Measurements from ENCODE around the gene LBX2. TPM values are rescaled to one million over a fixed set of nuclear protein-coding genes. Genes with fewer than 3 reads are reported as not detected.

The LBX2 gene
- total and polyA plus RNA-seq, 4 experiments from 2014 or later = 0.23 to 0.30 TPM; not detected in 2

- Mint-ChIP-seq H3K27me3 (peaks cover 16 to 63% of the 10 kb centered on the region in 2 donors), H3K9me3 (peaks cover 0 to 4% (median 0%) of the 10 kb centered on the region in 8 donors), H3K4me1 (peaks cover 18 to 84% (median 51%) of the 10 kb centered on the region in 4 donors), H3K36me3 (peaks cover 30 to 34% of the 10 kb centered on the region in 2 donors), H3K4me3 (peak overlapping the region in 7 of 8 donors; percentile 2 to 78 (median 49)), H3K27ac (peak overlapping the region in 1 of 7 donors; percentile 15)
- Histone ChIP-seq H3K27me3 (ENCODE audit: insufficient read depth, low read length) (peaks cover 35% of the 10 kb centered on the region), H3K4me1 (ENCODE audit: insufficient read depth, low read length) (peaks cover 41% of the 10 kb centered on the region), H3K27ac (ENCODE audit: low read depth, low read length) (no peak overlapping the region), H3K36me3 (ENCODE audit: insufficient read depth, low read length) (peaks cover 15% of the 10 kb centered on the region), H3K4me3 (ENCODE audit: low read length in 2 of 2) (no peak overlapping the region), H3K9me3 (ENCODE audit: control insufficient read depth in 1 of 2, low read length in 2 of 2) (no peaks in the 10 kb centered on the region)
- ChIA-PET POLR2A (ENCODE audit: partially characterized antibody) (interaction anchor here (1.2 to 8.0 kb wide), 8 partner anchors 13 to 50 kb away, joined by 3 to 60 read pairs (median 12); partner anchors contain the start of genes AUP1, CCDC142, DQX1 and HTRA2), CTCF (ENCODE audit: partially characterized antibody) (interaction anchor here (1.0 to 2.1 kb wide), 2 partner anchors 17 to 26 kb away, joined by 3 to 17 read pairs; partner anchors contain the start of genes AUP1 and HTRA2)
- no peak for DNase-seq
- intact Hi-C loops (cut with micrococcal nuclease) = no loop called here
Observed at GRCh38 chr2:74504591-74504990, 5.2 kb upstream of the LBX2 start.

GRCh38 chr2:74503506-74504475, 4.4 kb upstream of the LBX2 start:
- peaks cover 23 to 90% (median 56%) of the 10 kb centered on the region in 4 donors for H3K4me1 Mint-ChIP-seq
- peaks cover 49% of the 10 kb centered on the region for H3K4me1 ChIP-seq (ENCODE audit: insufficient read depth, low read length)
- no peak for DNase-seq
- CTCF ChIA-PET (ENCODE audit: partially characterized antibody) = interaction anchor here (0.8 to 2.1 kb wide), 5 partner anchors 18 to 47 kb away, joined by 3 to 17 read pairs (median 4); partner anchors contain the start of genes AUP1, CCDC142, HTRA2 and TTC31
- intact Hi-C loops (cut with micrococcal nuclease) = no loop called here
- peak overlapping the region in 1 of 2 donors; percentile 49 for H3K4me3 ChIP-seq (ENCODE audit: low read length in 2 of 2)
- peaks cover 20 to 68% of the 10 kb centered on the region in 2 donors for H3K27me3 Mint-ChIP-seq
- H3K36me3 ChIP-seq (ENCODE audit: insufficient read depth, low read length) = peaks cover 15% of the 10 kb centered on the region
- peaks cover 0 to 4% (median 0%) of the 10 kb centered on the region in 8 donors for H3K9me3 Mint-ChIP-seq
- no peaks in the 10 kb centered on the region for H3K9me3 ChIP-seq (ENCODE audit: control insufficient read depth in 1 of 2, low read length in 2 of 2)
- no peak overlapping the region for H3K27ac ChIP-seq (ENCODE audit: low read depth, low read length)
- H3K27me3 ChIP-seq (ENCODE audit: insufficient read depth, low read length) = peaks cover 36% of the 10 kb centered on the region
- peaks cover 30 to 34% of the 10 kb centered on the region in 2 donors for H3K36me3 Mint-ChIP-seq
- peak overlapping the region in 7 of 8 donors; percentile 55 to 79 (median 74) for H3K4me3 Mint-ChIP-seq
- POLR2A ChIA-PET (ENCODE audit: partially characterized antibody) = interaction anchor here (1.1 to 8.0 kb wide), 10 partner anchors 10 to 49 kb away, joined by 3 to 60 read pairs (median 8); partner anchors contain the start of genes AUP1, CCDC142, DQX1 and HTRA2
- peak overlapping the region in 2 of 7 donors; percentile 54 to 60 for H3K27ac Mint-ChIP-seq

GRCh38 chr2:74502720-74503505, 3.5 kb upstream of the LBX2 start:
- peak overlapping the region; percentile 55 to 79 (median 74) for H3K4me3 Mint-ChIP-seq
- CTCF ChIA-PET (ENCODE audit: partially characterized antibody) = interaction anchor here (0.8 to 2.1 kb wide), 4 partner anchors 20 to 46 kb away, joined by 3 to 17 read pairs (median 5); partner anchors contain the start of genes AUP1, CCDC142, HTRA2 and TTC31
- Histone ChIP-seq H3K27me3 (ENCODE audit: insufficient read depth, low read length) (peaks cover 36% of the 10 kb centered on the region), H3K27ac (ENCODE audit: low read depth, low read length) (no peak overlapping the region), H3K4me1 (ENCODE audit: insufficient read depth, low read length) (peaks cover 51% of the 10 kb centered on the region), H3K4me3 (ENCODE audit: low read length in 2 of 2) (peak overlapping the region in 1 of 2 donors; percentile 49), H3K9me3 (ENCODE audit: control insufficient read depth in 1 of 2, low read length in 2 of 2) (no peaks in the 10 kb centered on the region), H3K36me3 (ENCODE audit: insufficient read depth, low read length) (peaks cover 15% of the 10 kb centered on the region)
- intact Hi-C loops (cut with micrococcal nuclease) = no loop called here
- H3K4me1 Mint-ChIP-seq = peaks cover 20 to 90% (median 55%) of the 10 kb centered on the region in 4 donors
- peaks cover 0 to 4% (median 0%) of the 10 kb centered on the region in 8 donors for H3K9me3 Mint-ChIP-seq
- H3K27ac Mint-ChIP-seq = peak overlapping the region in 2 of 7 donors; percentile 54 to 60
- peak in 1 of 5 donors; percentile 35 for DNase-seq
- POLR2A ChIA-PET (ENCODE audit: partially characterized antibody) = interaction anchor here (1.1 to 8.0 kb wide), 7 partner anchors 9 to 45 kb away, joined by 3 to 60 read pairs (median 14); partner anchors contain the start of genes AUP1, CCDC142, HTRA2 and MRPL53
- H3K27me3 Mint-ChIP-seq = peaks cover 24 to 74% of the 10 kb centered on the region in 2 donors
- peaks cover 30 to 33% of the 10 kb centered on the region in 2 donors for H3K36me3 Mint-ChIP-seq

DNA sequence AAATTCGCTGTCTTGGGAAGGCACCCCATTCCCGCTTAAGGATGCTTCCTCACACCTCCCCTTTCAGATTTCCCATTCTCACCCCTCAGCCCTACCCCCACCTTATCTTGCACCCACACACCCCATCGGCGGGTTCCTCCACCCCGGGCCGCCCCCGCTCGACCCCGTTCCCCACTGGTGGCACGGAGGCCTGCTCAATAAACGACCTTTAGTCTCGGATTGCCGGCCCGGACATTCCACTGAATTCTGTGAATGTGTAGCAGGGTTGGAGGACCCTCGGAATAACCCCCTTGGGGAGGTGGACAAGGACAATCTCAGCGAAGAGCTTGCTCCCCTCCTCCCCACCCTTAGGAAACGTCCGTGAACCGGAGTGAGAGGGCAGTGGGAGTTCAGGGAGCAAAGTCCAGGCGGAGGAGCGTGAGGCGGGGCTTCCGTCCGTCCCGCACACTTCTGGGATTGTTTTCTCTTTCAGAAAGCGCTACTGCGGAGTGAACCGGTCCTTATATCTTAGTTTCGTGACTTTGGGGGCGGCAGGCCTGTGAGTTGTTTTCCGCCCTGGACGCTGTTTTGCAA, 2.8 kb upstream of the LBX2 start:
- Histone ChIP-seq H3K27ac (ENCODE audit: low read depth, low read length) (no peak overlapping the region), H3K27me3 (ENCODE audit: insufficient read depth, low read length) (peaks cover 38% of the 10 kb centered on the region)

DNA sequence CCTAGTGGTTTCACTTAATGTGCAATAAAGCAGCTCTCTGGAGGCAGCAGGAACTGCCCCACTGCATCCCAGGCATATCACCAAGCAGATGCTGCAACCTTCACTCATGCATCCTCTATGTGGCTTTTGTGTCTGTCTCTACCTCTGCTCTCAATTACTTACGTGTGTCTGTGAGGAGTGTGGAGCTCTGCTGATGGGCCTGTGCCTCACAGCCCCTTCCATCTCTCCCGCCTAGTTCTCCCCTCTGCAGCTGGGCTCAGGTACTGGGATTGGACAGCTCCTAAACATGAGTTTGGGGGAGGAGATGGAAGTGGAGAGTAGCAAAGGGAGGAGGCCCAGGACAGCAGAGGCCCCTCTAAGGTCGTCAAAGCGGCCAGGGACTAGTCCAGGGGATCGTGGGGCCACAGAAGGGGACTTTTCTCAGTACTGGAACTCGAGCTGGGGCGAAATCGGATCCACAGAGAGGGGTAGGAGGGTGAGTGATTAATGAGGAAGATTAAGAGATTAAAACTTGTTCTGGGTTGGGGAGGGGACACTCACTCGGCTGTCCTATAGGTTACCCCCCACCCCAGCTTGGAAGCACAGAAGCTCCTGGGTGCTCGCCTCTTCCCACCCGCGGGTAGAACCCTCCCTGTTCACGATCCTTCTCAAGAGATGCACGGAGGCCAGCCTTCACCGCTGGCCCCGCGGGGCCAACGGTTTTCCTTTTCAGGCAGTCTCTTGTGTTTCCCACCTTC, 2.1 kb upstream of the LBX2 start:
- Histone ChIP-seq H3K4me3 (ENCODE audit: low read length in 2 of 2) (no peak overlapping the region), H3K9me3 (ENCODE audit: control insufficient read depth in 1 of 2, low read length in 2 of 2) (no peaks in the 10 kb centered on the region), H3K36me3 (ENCODE audit: insufficient read depth, low read length) (peaks cover 15% of the 10 kb centered on the region), H3K27ac (ENCODE audit: low read depth, low read length) (no peak overlapping the region), H3K4me1 (ENCODE audit: insufficient read depth, low read length) (peaks cover 48% of the 10 kb centered on the region), H3K27me3 (ENCODE audit: insufficient read depth, low read length) (peaks cover 41% of the 10 kb centered on the region)
- Mint-ChIP-seq H3K4me3 (peak overlapping the region in 6 of 8 donors; percentile 56 to 83 (median 61)), H3K27ac (peak overlapping the region in 1 of 7 donors; percentile 59), H3K36me3 (peaks cover 19 to 20% of the 10 kb centered on the region in 2 donors), H3K9me3 (no peaks in the 10 kb centered on the region), H3K27me3 (peaks cover 24 to 62% of the 10 kb centered on the region in 2 donors), H3K4me1 (peaks cover 15 to 80% (median 49%) of the 10 kb centered on the region in 4 donors)
- no peak for DNase-seq
- ChIA-PET POLR2A (ENCODE audit: partially characterized antibody) (interaction anchor here (0.9 to 8.0 kb wide), 6 partner anchors 12 to 28 kb away, joined by 3 to 28 read pairs (median 8); partner anchors contain the start of genes AUP1, CCDC142, HTRA2 and MRPL53), CTCF (ENCODE audit: partially characterized antibody) (interaction anchor here (0.9 to 1.3 kb wide), 4 partner anchors 18 to 84 kb away, joined by 3 to 5 read pairs (median 4); partner anchors contain the start of genes CCDC142 and TTC31)
- intact Hi-C loops (cut with micrococcal nuclease) = no loop called here

More for the DNA sequence above, 2.8 kb upstream of the LBX2 start:
- Mint-ChIP-seq H3K9me3 (peaks cover 0 to under 1% (median 0%) of the 10 kb centered on the region in 8 donors), H3K4me1 (peaks cover 20 to 87% (median 55%) of the 10 kb centered on the region in 4 donors), H3K27me3 (peaks cover 24 to 68% of the 10 kb centered on the region in 2 donors), H3K36me3 (peaks cover 26% of the 10 kb centered on the region in 2 donors), H3K27ac (peak overlapping the region in 2 of 7 donors; percentile 59 to 65), H3K4me3 (peak overlapping the region; percentile 60 to 83 (median 74))
- POLR2A ChIA-PET (ENCODE audit: partially characterized antibody) = interaction anchor here (1.1 to 8.0 kb wide), 5 partner anchors 14 to 29 kb away, joined by 3 to 60 read pairs (median 26); partner anchors contain the start of genes AUP1, CCDC142, HTRA2 and MRPL53
- Histone ChIP-seq H3K36me3 (ENCODE audit: insufficient read depth, low read length) (peaks cover 15% of the 10 kb centered on the region), H3K4me1 (ENCODE audit: insufficient read depth, low read length) (peaks cover 53% of the 10 kb centered on the region), H3K4me3 (ENCODE audit: low read length in 2 of 2) (no peak overlapping the region), H3K9me3 (ENCODE audit: control insufficient read depth in 1 of 2, low read length in 2 of 2) (no peaks in the 10 kb centered on the region)
- no peak for DNase-seq
- intact Hi-C loops (cut with micrococcal nuclease) = no loop called here
- CTCF ChIA-PET (ENCODE audit: partially characterized antibody) = interaction anchor here (1.2 kb wide), 1 partner anchor 19 kb away, joined by 5 read pairs; the partner anchor contains the start of genes CCDC142 and TTC31
